NCI-H1048 (cell line): ENCODE results near the gene ZDHHC1.
"Not testable (repeated sequence)": the region's sequence is repeated elsewhere in the genome, so short reads cannot be mapped to it uniquely, and the experiment has no call there.

Experiments used
- DNase-seq: peaks from one replicate; lab custom pipeline; 2025; lab: John Stamatoyannopoulos, UW

ZDHHC1 gene

DNA sequence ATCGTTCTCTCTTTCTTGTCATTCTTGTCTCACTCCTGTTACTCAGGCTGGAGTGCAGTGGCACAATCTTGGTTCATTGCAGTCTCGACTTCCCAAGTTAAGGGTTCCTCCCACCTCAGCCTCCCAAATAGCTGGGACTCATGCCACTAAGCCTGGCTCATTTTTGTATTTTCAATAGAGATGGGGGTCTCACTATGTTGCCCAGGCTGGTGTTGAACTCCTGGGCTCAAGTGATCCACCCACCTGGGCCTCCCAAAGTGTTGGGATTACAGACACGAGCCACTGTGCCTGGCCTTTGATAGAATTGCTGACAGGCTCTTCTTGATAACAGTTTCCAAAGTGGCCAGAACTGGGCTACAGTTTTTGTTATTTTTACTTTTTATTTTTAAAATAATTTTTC lies 55.2 kb downstream of the ZDHHC1 start:
- no peak for DNase-seq

- DNase-seq: not testable (repeated sequence)
These were observed 56.6 kb downstream of the ZDHHC1 start for GRCh38 chr16:67359540-67360269.

- no peak for DNase-seq
These were observed 58.7 kb downstream of the ZDHHC1 start for GRCh38 chr16:67357561-67357960.

GRCh38 chr16:67356396-67356795 lies 59.9 kb downstream of the ZDHHC1 start:
- DNase-seq: no peak

- DNase-seq: not testable (repeated sequence)
These were observed 63.8 kb downstream of the ZDHHC1 start for GRCh38 chr16:67352463-67352862.

DNA sequence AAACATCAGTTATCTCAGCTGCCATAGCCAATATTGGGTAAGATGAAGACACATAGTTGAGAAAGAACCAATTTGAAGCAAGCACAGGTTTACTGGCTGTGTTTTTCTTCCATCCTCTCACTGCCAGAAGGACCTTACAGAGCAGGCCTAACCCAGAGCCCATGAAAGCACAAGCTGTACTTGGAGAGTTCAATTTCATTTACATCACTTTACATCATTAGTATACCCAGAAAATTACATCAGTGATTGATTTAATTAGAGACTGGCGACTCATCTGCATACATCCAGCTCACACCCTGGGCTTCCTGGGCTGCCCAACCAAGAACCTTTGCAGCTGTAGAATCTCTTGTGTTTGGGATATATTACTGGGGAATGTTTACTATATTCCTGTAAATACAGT lies 66.0 kb downstream of the ZDHHC1 start:
- no peak for DNase-seq

- no peak for DNase-seq
These were observed 67.1 kb downstream of the ZDHHC1 start for GRCh38 chr16:67349172-67349571.

- DNase-seq: no peak
These were observed 69.9 kb downstream of the ZDHHC1 start for GRCh38 chr16:67346341-67346740.

DNA sequence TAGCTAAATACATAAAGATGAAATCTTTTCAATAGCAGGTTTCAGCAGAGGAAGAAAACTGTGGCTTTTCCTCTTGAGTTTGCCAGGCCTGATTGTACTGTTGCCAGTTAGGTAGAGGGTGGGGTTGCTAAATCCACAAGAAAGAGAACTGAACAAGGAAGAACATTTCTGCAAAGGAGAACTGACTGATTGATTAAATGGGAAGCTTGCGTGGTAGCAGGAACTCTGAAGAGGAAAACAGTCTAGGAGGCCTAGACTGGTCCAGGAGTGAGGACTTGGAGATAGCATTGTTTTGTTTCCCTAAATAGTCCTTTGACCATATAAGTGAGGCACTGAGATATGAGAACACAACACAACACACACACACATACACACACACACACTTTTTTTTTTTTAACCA lies 70.9 kb downstream of the ZDHHC1 start:
- DNase-seq: no peak
